Subcutaneous adipose tissue (tissue), 4 donors: ENCODE results near the gene CMTM1. TPM values are rescaled to one million over a fixed set of nuclear protein-coding genes. Genes with fewer than 3 reads are reported as not detected.

Experiments
- total RNA-seq, 4 donors: library from RNA; depleted of rRNA; stranded (reverse); fragments of >200 nt; gene quantifications; one replicate each; pipeline ENCODE4 v1.1.0, GENCODE V29; 2016
- TF ChIP-seq, protein P1 (sequence below): fragments of 450-650 bp; IDR thresholded peaks from one replicate; pipeline ENCODE4 v1.5.1; 2016; ENCODE audit warnings: low read depth, mild to moderate bottlenecking, control low read depth, antibody characterized with exemption, moderate library complexity

Gene CMTM1
- total RNA-seq, 4 donors from 2014 or later = 0.66 to 2.2 (median 0.82) TPM; not detected in 1

DNA sequence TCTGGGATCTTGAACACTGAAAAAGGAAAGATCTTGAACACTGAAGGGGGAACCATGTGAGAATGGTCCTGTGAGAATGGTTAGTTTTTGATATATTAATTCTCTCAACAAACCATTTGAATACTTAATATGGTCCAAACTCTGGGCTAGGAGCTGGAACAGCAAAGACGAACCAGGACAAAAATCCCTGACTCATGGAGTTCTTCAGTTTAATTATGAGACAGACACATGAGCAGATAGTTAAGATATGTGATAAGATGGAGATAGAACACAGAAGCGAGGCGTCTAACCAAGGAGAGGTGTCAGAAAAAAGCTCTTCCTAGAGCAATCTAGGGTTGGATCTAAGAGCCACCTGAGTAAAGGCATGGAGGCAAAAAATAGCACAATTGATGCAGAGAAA, 12.2 kb upstream of the CMTM1 start:
- TF ChIP-seq, protein P1, sequence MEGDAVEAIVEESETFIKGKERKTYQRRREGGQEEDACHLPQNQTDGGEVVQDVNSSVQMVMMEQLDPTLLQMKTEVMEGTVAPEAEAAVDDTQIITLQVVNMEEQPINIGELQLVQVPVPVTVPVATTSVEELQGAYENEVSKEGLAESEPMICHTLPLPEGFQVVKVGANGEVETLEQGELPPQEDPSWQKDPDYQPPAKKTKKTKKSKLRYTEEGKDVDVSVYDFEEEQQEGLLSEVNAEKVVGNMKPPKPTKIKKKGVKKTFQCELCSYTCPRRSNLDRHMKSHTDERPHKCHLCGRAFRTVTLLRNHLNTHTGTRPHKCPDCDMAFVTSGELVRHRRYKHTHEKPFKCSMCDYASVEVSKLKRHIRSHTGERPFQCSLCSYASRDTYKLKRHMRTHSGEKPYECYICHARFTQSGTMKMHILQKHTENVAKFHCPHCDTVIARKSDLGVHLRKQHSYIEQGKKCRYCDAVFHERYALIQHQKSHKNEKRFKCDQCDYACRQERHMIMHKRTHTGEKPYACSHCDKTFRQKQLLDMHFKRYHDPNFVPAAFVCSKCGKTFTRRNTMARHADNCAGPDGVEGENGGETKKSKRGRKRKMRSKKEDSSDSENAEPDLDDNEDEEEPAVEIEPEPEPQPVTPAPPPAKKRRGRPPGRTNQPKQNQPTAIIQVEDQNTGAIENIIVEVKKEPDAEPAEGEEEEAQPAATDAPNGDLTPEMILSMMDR = no peak

DNA sequence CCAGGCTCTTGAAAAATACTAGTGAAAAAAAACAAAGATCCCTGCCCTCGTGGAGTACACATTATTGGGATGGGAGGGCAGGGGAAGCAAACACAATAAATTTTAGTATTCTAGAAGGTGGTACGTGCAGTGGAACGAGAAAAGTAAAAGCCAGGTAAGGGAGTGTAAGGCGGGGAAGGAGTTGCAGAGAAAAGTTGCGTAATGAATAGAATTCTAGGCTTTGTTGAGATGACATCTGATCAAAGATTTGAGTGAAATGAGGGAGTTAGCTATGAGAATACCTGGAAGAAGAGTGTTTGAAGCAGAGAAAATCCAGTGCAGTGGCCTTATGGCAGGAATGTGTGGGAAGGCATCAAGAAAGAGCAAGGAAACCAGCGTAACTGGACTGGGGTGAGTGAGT, 11.7 kb upstream of the CMTM1 start:
- TF ChIP-seq, protein P1 = no peak

DNA sequence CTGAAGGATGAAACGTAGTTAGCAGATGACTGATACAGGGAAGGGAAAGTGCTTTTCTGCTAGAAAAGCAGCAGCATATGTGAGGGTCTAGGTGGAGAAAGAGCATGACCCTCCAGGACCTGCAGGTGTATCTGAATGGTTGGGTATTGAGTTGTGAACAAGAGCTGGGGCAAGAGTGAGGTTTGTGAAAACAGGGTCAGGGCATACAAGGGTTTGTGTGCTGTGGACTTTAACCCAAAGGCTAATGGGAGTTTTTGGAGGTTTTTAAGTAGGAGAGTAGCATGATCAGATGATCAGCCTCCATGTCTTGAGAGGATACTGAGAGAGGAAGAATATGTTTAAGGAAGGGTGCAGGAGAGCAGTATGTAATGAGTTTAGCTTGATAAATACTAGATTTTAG, 6.1 kb upstream of the CMTM1 start:
- TF ChIP-seq, protein P1 = no peak

DNA sequence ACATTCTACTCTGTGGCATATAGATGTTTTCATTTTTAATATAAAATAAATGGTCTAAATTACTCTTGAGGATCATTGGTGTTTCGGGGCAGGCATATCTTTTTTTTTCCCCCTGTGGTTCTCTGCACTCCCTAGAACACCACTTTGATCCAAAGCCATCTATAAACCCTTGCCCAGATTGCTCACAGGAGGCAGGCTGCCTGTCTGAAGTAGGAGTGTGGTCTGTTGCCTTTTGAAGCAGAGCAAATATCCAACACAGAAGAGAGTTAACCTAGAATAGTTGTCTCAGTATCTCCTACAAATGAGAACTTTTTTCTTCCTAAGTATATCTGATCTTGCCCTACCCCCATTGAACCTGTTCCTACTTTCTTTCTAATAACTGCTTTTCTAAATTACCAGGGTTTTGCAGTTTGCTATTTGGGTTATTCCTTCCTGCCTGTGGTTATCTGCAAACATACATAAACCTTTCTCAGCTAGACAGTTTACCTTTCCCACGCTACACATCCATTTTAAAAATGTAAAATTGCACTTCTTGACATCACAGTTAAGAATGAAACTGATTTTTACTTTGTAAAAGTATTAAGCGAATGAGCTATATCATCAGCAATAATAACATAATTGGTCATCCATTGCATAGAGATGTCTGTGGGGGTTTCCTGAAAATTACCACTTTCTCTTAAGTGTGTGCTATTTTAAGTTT, 4.7 kb upstream of the CMTM1 start:
- TF ChIP-seq, protein P1 = no peak

- TF ChIP-seq, protein P1 = no peak
Measured at GRCh38 chr16:66562409-66562808, 3.8 kb upstream of the CMTM1 start.

GRCh38 chr16:66562986-66563385, 3.3 kb upstream of the CMTM1 start:
- TF ChIP-seq, protein P1 = no peak

DNA sequence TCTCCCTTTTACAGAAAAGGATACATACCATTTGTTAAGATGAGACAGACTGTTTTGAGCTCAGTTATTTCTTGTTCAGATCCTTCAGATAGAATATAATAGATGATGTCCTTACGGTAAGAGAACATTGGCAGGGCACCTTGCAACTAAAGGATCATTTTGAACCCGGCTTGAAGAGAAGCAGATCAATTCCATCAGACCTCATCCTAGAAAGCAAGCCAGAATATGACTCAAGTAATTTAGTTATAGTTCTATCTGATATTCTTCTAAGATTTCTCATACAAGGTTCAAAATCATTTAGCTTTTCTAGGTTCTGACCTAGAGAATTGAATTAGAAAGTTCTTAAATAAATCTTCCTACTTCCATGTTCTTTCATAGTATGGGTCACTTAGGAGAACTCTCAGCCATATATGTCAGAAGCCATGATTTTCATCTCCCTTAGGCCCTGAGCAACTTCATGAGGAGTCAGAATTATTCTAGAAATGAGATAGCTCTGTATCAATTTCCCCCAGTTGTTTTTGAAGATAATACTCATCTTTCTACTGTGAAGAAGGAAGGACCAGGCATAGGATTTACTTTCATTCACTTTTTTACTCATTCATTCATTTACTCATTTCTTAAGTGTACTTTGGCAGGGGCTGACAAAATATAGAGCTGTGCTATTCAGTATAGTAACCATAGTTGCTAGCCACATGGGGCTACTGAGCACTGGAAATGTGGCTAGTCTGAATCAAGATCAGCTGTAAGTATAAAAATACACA, 2.5 kb upstream of the CMTM1 start:
- TF ChIP-seq, protein P1 = no peak
